ENCODE data around the gene TPST2. TPM values are rescaled to one million over a fixed set of nuclear protein-coding genes. Genes with fewer than 3 reads are reported as not detected.

Gene TPST2
- total and polyA plus RNA-seq, 10 of the 15 experiments (the other 5 are each of a cell fraction or from before 2014, with no cell fraction given): 6.3 to 33.7 (median 28.4) TPM

GRCh38 chr22:26481694-26482093 is 108.2 kb downstream of the TPST2 start:
- H3K9ac ChIP-seq (ENCODE audit: control insufficient read depth, insufficient read depth, low read length): peak overlapping the region; percentile 84
- H3K4me1 ChIP-seq (ENCODE audit: control insufficient read depth, insufficient read depth, low read length): peaks cover 29% of the 10 kb centered on the region
- intact Hi-C loops (cut with micrococcal nuclease; ENCODE audit: unreplicated experiment): loop anchor here (5.0 kb wide), 1 partner anchor 49 kb away; no protein-coding TSS in a partner anchor
- no peaks in the 10 kb centered on the region for H4K20me1 ChIP-seq (ENCODE audit: control insufficient read depth, insufficient read depth)
- no peak for DNase-seq (ENCODE audit: low read depth, low spot score)
- H3K79me2 ChIP-seq (ENCODE audit: control insufficient read depth, insufficient read depth, low read length): peaks cover 63% of the 10 kb centered on the region
- in situ Hi-C loops (cut with MboI): no loop called here
- peak overlapping the region; percentile 88 for H3K27ac ChIP-seq (ENCODE audit: control insufficient read depth, insufficient read depth)
- ChIA-PET CTCF (interaction anchor here (1.2 to 7.1 kb wide), 9 partner anchors 12 to 193 kb away, joined by 3 to 47 read pairs (median 7); no protein-coding TSS in a partner anchor), SMC1A (ENCODE audit: uncharacterized antibody, unreplicated experiment) (interaction anchor here (0.6 to 4.3 kb wide), 14 partner anchors 8 to 192 kb away, joined by 3 to 17 read pairs (median 3); no protein-coding TSS in a partner anchor), RAD21 (ENCODE audit: unreplicated experiment) (interaction anchor here (0.8 to 2.4 kb wide), 8 partner anchors 20 to 191 kb away, joined by 3 to 7 read pairs (median 4); no protein-coding TSS in a partner anchor), POLR2A (interaction anchor here (0.8 to 3.6 kb wide), 5 partner anchors 31 to 190 kb away, joined by 3 to 18 read pairs (median 5); partner anchors contain the start of gene TFIP11)
- BruUV-seq (replicated peaks): no TSS peak
- ATAC-seq: peak; percentile 14
- H3K4me2 ChIP-seq (ENCODE audit: control insufficient read depth, insufficient read depth): peak overlapping the region; percentile 97
- peak overlapping the region; percentile 97 for H3K4me3 ChIP-seq
- H3K9me3 ChIP-seq (replicated peaks; ENCODE audit: control insufficient read depth, insufficient read depth, low read length): no peaks in the 10 kb centered on the region
- H3K36me3 ChIP-seq (ENCODE audit: control insufficient read depth in 2 of 2, insufficient read depth in 2 of 2, low read length in 1 of 2): peaks cover 0 to under 1% of the 10 kb centered on the region in 2 experiments; a peak in 2 of 4 replicates
- H3K27me3 ChIP-seq (replicated peaks in 1 of 2; ENCODE audit: control insufficient read depth in 2 of 2, insufficient read depth in 2 of 2, low read length in 1 of 2): no peaks in the 10 kb centered on the region
- FAIRE-seq: no peak
- 14% methylated on average over 4 of the region's 4 CpGs for WGBS (ENCODE audit: insufficient coverage, insufficient replicate concordance, low lambda C conversion rate, missing lambda C conversion rate)
- no peak overlapping the region for H2AFZ ChIP-seq (ENCODE audit: control insufficient read depth, low read depth, low read length)
- TF ChIP-seq ZNF217 (IDR thresholded peaks at IDR 0.05): no peak
- peak; percentile 50 for TF ChIP-seq RUNX3 (IDR thresholded peaks at IDR 0.05; ENCODE audit: low read length)
- no peak for TF ChIP-seq WRNIP1 (IDR thresholded peaks at IDR 0.05; ENCODE audit: borderline replicate concordance, low read depth, low read length)
- no peak for TF ChIP-seq NBN (IDR thresholded peaks at IDR 0.05)
- TF ChIP-seq SPI1 (IDR thresholded peaks at IDR 0.05; ENCODE audit: borderline replicate concordance, insufficient read depth, low read depth, low read length): peak; percentile 81
- TF ChIP-seq SIN3A (IDR thresholded peaks at IDR 0.05; ENCODE audit: low read depth, low read length): no peak
- TF ChIP-seq ZBTB33 (IDR thresholded peaks at IDR 0.05): no peak
- TF ChIP-seq IKZF1 (conservative IDR thresholded peaks at IDR 0.05): peak; percentile 71
- TF ChIP-seq BACH1 (IDR thresholded peaks at IDR 0.05; ENCODE audit: borderline replicate concordance): no peak
- no peak for TF ChIP-seq ZSCAN29 (IDR thresholded peaks at IDR 0.05)
- TF ChIP-seq RELB (IDR thresholded peaks at IDR 0.05; ENCODE audit: low read depth): peak; percentile 66; the same call in 1 of the 2 replicates
- TF ChIP-seq REST (IDR thresholded peaks at IDR 0.05; ENCODE audit: low read depth, low read length): no peak
- no peak for TF ChIP-seq ZNF592 (IDR thresholded peaks at IDR 0.05)
